HG03354 (cell line): ENCODE measurements around the gene WNT8A.

Source experiments
- ATAC-seq: cut with Tn5 transposase; IDR thresholded peaks from one replicate; pipeline ENCODE4 v1.9.1; 2021; ENCODE audit warnings: mild to moderate bottlenecking; ENCODE audit not compliant: unreplicated experiment, poor library complexity, severe bottlenecking

The WNT8A gene

DNA sequence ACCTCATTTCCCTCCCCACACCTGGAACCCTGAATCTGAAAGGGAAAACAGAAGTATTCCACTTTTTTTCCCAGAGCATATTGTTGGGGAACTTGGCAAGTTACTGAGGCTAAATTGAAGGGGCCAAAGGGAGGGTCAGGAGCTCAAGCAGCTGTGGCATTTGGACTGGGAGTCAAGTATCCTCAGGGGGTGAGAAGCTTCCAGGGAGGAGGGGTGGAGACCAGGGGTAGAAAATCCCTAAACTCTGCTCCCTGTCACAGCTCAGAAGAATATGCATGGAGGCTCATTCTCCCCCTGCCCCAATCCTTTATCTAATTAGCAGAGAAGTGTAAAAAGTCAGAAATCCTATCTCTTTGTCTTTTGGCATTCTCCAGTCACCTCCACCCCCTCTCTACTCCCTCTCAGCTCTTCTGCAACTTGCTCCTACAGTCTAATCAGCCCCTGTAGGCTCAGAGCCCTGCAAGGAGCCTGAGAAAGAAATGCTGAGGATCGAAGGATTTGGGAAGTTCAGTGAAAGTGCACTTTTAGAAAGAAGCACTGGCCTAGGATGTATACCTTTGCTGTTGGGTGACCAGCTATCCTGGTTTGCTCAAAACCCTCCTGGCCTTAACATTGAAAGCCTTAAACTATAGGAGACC is 5.7 kb upstream of the WNT8A start:
- ATAC-seq = no peak

DNA sequence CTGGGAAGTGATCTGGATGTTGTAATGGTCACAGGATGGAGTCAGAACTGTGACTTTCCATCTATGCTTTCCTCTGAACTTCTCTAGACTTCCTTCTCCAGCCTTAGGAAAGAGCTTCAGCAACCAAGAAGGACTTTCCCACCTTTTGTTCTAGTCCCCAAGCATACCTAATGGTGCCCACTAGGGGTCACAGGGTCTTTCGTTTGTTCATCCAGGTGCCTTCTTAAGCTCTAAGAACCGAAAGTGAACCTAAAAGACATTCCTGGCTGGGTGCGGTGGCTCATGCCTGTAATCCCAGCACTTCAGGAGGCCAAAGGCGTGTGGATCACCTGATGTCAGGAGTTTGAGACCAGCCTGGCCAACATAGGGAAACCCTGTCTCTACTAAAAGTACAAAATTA is 1.8 kb upstream of the WNT8A start:
- ATAC-seq = no peak

DNA sequence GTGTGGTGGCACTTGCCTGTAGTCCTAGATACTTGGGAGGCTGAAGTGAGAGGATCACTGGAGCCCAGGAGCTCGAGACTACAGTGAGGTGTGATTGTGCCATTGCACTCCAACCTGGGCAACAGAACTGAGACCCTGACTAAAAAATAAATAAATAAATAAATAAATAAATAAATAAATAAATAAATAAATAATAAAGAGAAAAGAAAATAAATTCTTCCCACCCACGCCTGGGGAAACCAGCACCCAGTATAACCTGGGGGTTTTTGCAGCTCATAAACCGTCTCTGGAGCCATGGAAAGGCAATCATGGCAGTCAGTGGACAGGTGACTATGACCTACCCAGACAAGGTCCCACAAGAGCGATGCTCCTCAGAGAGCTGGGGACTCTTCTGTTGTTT is 7.9 kb downstream of the WNT8A start:
- no peak for ATAC-seq

DNA sequence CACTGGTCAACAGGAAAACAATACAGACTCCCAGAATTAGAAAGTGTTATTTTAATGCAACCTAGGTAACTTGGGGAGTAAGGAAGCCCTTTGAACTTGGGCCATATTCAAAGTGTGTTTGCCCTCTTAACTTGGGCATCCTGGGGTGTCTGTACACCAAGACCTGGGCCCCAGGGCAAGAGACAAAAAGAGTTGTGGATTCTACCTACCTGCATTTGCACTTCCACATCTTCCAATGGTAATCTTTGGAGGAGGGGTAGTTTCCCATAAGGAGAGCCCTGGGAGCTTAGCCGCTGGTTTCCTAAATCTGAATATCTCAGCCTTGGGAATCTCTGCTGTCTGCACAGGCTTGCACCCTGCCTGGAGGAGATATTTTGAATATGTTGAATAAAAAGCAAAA is 8.5 kb downstream of the WNT8A start:
- no peak for ATAC-seq

DNA sequence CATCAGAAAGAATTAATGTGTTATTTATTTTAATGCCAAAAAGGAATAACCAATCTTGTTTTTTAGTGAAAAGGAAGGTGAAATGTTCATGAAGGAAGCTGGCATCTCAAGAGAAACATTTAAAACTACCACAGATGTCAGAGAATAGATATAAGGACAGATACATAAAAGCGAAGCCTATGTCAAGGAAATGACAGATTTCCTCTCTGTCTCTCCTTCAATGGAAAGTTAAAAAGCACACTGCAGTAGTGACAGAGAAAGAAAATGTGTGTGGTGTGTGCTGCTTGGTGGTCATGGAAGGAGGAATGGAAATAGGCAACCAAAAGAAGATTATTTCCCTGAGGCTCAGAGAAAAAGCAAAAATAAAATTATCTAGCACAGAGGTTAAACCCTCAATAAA is 9.2 kb downstream of the WNT8A start:
- no peak for ATAC-seq

GRCh38 chr5:138095100-138095907 is 11.5 kb downstream of the WNT8A start:
- ATAC-seq = no peak

DNA sequence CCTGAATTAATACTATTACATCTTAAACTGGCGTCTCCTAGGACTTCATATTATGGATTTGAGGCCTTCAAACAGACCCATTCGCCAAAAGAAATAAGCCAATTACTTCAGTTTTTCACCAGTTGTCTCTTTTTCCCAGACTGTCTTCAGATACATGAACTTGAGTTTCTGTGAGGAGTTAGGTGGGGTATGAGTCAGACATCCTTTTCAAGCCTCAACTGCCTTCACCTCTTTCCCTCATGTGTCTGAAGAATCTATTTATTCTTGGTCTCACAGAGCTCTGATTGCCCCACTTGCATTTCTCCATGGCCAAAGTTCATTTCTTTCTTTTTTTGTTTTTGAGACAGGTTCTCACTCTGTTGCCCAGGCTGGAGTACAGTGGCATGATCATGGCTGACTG is 12.5 kb downstream of the WNT8A start:
- no peak for ATAC-seq

DNA sequence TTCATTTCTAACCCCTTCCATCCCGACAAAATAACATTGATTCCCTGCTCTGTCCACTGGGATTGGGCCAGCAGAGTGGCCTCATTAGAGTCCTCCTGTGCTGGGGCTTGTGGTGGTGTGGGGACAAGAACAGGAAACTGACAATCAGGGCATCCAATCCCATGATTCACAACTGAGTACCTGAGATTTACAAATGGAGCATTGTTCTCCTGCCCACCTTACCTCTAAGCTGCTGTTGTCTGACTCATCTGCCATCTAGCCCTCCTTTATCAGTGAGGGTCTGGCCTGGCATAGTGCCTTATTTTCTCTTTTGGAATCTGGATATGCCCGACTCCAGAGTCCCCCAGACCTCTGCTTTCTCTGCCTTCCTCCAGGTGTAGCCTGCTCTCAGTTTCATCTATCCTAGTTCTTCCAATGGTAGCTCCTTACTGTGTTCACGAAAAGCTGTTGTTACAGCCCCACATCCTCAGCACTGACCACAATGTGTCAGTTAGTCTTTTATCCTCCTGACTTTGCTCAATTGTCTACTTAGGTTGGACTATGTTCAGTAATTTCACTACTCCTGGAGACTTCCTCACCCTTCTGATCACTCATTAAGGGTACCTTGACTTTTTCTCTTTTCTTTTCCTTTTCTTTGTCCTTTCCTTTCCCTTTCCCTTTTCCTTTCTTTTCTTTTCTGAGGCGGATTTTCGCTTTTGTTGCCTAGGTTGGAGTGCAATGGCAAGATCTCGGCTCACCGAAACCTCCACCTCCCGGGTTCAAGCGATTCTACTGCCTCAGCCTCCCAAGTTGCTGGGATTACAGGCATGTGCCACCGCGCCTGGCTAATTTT is 13.4 kb downstream of the WNT8A start:
- ATAC-seq = no peak

DNA sequence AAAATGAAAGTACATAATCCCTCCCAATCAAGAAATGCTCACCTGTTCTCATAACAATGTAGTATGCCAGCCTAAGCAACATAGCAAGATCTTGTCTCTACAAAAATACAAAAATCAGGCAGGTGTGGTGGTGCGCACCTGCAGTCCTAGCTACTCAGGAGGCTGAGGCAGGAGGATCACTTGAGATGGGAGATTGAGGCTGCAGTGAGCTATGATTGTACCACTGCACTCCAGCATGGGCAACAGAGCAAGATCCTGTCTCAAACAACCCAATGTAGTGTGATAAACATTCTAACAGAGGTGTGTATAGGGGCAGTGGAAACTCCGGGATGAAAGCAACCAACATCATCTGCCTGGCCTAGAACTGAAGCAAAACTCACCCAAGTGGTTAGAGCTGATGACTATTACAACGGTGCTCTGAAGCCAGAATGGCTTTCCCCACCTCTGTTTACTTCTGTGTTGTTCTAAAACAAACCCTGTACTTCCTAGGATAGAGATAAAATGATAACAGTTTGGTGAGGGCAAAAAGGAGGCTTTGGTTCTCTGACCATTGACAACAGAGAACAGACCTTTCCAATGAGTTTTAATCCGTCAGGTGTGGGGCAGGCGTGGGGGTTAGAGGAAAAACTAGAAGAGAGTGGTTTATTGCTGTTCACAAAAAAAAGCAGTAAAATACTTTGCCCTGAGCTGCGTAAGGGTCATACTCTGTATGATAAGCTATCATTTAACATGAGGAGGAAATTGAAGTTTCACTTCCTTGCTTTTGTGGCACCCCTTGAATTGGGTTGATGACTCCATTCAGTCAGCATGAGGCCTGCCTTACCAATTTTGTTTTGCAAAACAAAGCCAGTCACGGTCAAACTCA is 18.9 kb downstream of the WNT8A start:
- no peak for ATAC-seq

GRCh38 chr5:138103319-138103637 is 19.4 kb downstream of the WNT8A start:
- no peak for ATAC-seq

GRCh38 chr5:138105709-138106108 is 21.9 kb downstream of the WNT8A start:
- ATAC-seq = no peak

- no peak for ATAC-seq
Observed at GRCh38 chr5:138107213-138107612, 23.4 kb downstream of the WNT8A start.

DNA sequence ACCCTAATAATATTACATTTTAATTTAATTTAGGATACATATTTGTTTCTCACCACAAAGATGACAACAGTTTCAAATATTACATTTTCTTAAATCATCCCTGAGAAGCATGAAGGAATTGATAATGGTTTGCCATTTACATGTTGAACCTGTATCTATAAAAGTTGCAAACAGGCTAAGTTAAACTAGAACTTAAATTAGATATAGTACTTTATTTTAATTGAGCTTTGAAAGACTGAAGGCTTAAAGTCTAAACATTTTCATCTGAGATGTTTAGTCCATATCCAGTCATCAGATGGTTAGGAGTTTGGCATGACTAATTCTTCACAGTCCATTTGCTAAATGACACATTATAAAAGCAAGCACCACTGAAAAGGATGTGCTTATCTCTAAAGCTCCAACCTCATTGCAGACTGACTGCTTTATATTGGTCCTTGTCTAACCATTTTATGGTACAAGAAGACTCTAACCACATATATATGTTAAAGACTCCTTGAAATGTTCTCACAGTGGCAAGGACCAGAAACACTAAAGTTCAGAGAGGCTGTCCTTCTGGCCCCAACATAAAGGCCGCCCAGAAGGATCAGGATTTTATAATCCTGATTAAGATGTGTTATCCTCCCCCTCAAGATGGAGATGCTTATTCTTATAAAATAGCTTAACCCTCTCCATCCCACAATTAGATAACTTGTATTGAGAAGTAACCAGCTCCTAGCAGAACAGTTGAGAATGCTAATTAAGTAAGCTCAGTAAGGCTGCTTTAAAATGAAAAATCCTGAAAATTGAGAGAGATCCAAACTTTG is 25.8 kb downstream of the WNT8A start:
- ATAC-seq = no peak

DNA sequence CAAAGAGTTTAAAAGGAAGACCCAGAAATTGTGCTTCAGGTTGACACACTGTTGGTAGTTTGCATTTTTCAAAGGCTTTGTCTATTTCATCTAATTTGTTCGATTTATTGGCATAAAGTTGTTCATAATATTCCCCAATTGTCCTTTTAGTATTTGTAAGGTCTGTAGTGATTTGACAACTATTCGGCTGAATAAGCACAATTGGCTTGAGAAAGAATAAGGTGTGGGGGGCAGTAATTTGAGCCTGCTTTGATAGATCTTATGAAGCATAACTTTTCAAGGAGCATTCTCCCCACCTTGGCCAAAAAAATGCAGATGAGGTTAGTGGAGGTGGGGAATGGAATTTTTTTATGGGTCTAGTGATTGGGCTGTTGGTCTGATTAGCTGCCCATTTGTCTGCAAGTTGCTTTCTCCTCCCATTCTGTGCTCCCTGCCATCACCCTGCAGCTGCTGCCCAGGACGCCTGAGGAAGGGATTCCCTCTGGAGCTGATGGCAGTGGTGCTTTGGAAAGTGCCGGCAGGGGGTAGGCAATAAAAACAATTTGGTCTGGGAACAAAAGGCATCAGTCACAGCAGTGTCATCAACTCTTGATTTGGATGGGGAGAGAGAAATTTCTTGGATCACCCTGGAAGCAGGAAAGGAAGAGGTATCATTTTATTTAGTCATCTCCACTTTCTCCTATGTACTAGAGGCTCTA is 26.6 kb downstream of the WNT8A start:
- ATAC-seq = no peak

DNA sequence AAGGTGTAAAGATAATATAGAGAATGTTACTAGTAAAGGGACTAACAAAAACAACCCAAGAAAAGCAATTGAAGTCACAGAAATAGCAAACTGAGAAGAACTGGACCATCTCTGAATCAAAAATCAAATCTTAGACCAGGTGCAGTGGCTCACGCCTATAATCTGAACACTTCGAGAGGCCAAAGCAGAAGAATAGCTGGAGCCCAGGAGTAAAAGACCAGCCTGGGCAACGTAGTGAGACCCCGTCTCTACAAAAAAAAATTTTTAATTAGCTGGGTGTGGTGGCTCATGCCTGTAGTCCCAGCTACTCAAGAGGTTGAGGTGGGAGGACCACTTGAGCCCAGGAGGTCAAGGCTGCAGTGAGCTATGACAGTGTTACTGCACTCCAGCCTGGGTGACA is 27.3 kb downstream of the WNT8A start:
- ATAC-seq = no peak

DNA sequence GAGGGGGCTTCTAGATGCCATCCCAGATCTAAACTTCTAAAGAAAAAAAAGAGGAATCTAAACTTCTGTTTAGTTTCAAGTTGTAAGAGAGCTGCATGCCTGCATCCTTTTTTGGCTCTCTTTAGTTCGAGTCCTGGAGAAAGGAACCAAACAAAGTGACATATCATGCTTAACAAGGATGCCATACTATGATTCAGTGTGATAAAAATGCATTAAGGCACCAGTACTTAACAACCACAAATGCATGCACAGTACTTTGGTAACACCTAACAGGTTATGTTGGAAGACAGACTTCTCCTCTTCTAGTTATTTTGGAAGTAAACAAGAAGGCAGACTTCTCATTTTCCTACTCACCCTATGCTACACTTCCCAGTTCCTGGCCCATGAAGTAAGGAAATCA is 28.1 kb downstream of the WNT8A start:
- ATAC-seq = no peak

GRCh38 chr5:138115254-138115653 is 31.4 kb downstream of the WNT8A start:
- ATAC-seq = no peak

DNA sequence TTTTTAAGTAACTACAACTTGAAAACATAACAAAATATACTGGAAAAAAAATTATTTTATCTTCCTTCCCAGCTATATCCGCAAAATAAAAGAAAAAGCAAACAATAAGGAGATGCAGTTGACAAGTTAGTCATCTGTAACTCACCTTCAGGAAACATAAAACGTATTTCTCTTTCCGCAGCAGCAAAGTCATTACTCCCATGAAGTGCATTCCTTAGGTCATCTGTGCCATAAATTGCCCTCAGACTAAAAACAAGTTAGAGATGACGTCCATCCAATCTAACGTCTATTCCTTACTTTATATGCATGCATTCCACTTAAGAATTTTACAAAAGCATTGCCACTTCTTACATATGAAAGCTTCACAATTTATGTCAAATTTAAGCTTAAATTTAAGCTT is 44.5 kb downstream of the WNT8A start:
- ATAC-seq = no peak

DNA sequence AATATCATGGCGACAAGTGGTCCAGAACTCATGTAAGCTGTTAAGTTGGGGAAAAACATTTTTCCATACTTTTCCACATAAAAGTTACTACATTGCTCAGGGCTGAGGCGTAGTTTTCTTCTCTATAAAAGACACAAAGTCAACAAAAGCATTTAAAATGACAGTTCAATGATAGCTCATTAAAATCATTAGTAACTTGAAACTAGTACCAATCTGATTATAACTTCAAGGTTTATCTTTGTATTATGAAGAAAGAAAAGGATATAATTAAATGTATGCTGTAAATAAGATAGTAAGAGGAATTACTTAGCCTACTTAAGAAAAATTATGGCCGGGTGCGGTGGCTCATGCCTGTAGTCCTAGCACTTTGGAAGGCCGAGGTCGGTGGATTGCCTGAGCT is 45.5 kb downstream of the WNT8A start:
- ATAC-seq = no peak
